AG04450 (cell line): ENCODE data around the gene S100A2. TPM values are rescaled to one million over a fixed set of nuclear protein-coding genes. Genes with fewer than 3 reads are reported as not detected.
"Not testable (repeated sequence)": the region's sequence is repeated elsewhere in the genome, so short reads cannot be mapped to it uniquely, and the experiment has no call there.

Experiments used
- CTCF ChIA-PET: fragments of 300-600, 350-600 bp; formaldehyde crosslinking; extraction: SDS; loops from one replicate; lab custom pipeline; 2022; ENCODE audit warnings: antibody characterized with exemption, inconsistent platforms; lab: Charles Lee
- POLR2A ChIA-PET: fragments of 350-600 bp; formaldehyde crosslinking; extraction: SDS; loops from one replicate; lab custom pipeline; 2021; ENCODE audit warnings: antibody characterized with exemption, inconsistent platforms; lab: Yijun Ruan, JAX
- DNase-seq: peaks from one replicate; pipeline ENCODE4 v3.0.0-alpha.2; 2011; ENCODE audit warnings: low read depth, low spot score
- H3K27ac ChIP-seq: one replicate; pipeline ENCODE4 v1.5.1; 2012; ENCODE audit warnings: low read depth, low read length, control low read depth
- H3K27me3 ChIP-seq: one replicate; pipeline ENCODE4 v1.6.0; 2012; ENCODE audit warnings: low read length; ENCODE audit not compliant: control insufficient read depth, insufficient read depth
- H3K4me3 ChIP-seq: 2 replicates; pipeline ENCODE4 v1.5.1; 2011; ENCODE audit warnings: mild to moderate bottlenecking, low read depth, low read length, control low read depth
- H3K9me3 ChIP-seq: 2 replicates; pipeline ENCODE4 v1.5.1; 2012; ENCODE audit warnings: low read length; ENCODE audit not compliant: control insufficient read depth, insufficient read depth
- polyA plus RNA-seq: library from polyadenylated mRNA; depleted of rRNA; stranded (reverse); fragments of >200 nt; gene quantifications from 2 replicates; pipeline ENCODE4 v1.2.3, GENCODE V29; 2011
- TF ChIP-seq, protein P1 (sequence below): IDR thresholded peaks from 2 replicates; pipeline ENCODE4 v1.5.1; 2011; ENCODE audit warnings: low read depth, low read length, control low read depth, inconsistent platforms

Gene S100A2
- polyA plus RNA-seq, 1 experiment = 5.2 TPM

DNA sequence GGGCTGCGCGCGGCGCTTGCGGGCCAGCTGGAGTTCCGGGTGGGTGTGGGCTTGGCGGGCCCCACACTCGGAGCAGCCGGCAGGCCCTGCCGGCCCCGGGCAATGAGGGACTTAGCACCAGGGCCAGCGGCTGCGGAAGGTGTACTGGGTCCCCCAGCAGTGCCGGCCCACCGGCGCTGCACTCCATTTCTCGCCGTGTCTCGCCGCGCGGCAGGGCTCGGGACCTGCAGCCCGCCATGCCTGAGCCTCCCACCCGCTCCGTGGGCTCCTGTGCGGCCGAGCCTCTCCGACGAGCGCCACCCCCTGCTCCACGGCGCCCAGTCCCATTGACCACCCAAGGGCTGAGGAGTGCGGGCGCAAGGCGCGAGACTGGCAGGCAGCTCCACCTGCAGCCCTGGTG is 43.8 kb downstream of the S100A2 start:
- CTCF ChIA-PET = interaction anchor here (1.3 to 2.7 kb wide), 5 partner anchors 11 to 71 kb away, joined by 3 to 31 read pairs (median 16); no protein-coding TSS in a partner anchor
- POLR2A ChIA-PET, H3K9me3 ChIP-seq: not testable (repeated sequence)

DNA sequence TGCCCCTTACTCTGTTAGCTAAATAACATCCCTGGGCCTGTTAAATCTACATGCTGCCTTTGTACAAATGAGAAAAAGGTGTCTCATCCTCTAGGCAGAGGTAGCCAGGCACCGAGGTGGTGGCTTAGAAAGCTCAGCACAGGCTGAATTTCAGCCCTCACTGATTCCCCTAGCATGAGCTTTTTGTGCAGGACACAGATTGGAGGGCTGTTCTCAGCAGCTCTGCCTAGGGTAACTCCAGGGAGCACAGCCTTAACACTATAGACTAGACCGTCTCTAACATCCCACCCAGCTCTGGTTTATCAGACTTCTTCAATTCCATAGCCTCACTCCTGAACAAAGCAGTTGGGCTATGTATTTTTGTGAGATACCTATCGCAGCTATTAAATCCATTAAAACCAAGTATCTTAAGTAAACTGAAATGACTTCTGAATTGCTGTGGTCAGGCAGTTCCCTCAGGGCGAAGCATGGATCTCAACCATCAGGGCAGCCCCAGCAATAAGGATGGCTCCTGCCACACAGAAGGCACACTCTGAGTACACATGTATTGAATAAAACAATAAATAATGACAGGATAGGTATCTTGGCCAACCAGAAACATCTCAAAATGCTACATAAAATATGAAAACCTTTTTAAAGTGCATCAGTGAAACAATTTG is 44.7 kb downstream of the S100A2 start:
- DNase-seq = no peak
- no peaks in the 10 kb centered on the region for H3K27me3 ChIP-seq
- H3K4me3 ChIP-seq = no peak overlapping the region
- ChIA-PET CTCF (interaction anchor here (0.8 to 2.7 kb wide), 8 partner anchors 10 to 107 kb away, joined by 3 to 31 read pairs (median 6); partner anchors contain the start of gene S100A13), POLR2A (interaction anchor here (0.7 kb wide), 1 partner anchor 106 kb away, joined by 3 read pairs; the partner anchor contains the start of gene S100A13)
- TF ChIP-seq, protein P1, sequence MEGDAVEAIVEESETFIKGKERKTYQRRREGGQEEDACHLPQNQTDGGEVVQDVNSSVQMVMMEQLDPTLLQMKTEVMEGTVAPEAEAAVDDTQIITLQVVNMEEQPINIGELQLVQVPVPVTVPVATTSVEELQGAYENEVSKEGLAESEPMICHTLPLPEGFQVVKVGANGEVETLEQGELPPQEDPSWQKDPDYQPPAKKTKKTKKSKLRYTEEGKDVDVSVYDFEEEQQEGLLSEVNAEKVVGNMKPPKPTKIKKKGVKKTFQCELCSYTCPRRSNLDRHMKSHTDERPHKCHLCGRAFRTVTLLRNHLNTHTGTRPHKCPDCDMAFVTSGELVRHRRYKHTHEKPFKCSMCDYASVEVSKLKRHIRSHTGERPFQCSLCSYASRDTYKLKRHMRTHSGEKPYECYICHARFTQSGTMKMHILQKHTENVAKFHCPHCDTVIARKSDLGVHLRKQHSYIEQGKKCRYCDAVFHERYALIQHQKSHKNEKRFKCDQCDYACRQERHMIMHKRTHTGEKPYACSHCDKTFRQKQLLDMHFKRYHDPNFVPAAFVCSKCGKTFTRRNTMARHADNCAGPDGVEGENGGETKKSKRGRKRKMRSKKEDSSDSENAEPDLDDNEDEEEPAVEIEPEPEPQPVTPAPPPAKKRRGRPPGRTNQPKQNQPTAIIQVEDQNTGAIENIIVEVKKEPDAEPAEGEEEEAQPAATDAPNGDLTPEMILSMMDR = no peak
- H3K9me3 ChIP-seq = no peaks in the 10 kb centered on the region
- H3K27ac ChIP-seq = no peak overlapping the region

More for the DNA sequence above, 43.8 kb downstream of the S100A2 start:
- H3K27me3 ChIP-seq, H3K4me3 ChIP-seq, DNase-seq, H3K27ac ChIP-seq: not testable (repeated sequence)

DNA sequence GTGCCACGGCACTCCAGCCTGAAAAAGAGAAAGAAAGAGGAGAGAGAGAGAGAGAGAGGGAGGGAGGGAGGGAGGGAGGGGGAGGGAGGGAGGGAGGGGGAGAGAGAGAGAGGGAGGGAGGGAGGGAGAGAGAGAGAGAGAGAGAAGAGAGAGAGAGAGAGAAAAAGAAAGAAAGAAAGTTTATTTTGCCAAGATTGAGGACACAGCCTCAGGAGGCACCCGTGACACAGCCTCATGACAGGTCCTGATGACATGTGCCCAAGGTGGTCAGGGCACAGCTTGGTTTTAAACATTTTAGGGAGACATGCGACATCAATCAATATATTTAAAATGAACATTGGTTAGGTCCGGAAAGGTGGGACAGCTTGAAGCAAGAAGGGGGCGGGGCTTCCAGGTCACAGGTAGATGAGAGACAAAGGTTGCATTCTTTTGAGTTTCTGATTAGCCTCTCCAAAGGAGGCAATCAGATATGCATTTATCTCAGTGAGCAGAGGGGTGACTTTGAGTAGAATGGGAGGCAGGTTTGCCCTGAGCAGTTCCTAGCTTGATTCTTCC is 45.4 kb downstream of the S100A2 start:
- DNase-seq, POLR2A ChIA-PET, H3K27ac ChIP-seq, H3K9me3 ChIP-seq, H3K27me3 ChIP-seq, H3K4me3 ChIP-seq: not testable (repeated sequence)
- CTCF ChIA-PET = interaction anchor here (0.8 to 2.7 kb wide), 9 partner anchors 9 to 107 kb away, joined by 3 to 31 read pairs (median 4); partner anchors contain the start of gene S100A13

DNA sequence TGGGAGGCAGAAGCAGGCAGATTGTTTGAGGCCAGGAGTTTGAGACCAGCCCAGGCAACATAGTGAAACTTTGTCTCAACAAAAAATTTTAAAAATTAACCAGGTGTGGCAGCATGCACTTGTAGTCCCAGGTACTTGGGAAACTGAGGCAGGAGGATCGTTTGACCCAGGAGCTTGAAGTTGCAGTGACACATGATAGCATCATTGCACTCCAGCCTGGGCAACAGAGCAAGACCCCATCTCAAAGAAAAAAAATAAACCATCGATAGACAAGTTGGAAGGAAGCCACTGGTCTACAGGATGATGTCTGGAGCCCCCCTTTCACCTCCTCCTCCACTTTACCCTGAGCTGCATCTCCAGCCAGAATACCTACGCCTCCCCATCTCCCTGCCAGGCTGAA is 46.4 kb downstream of the S100A2 start:
- Histone ChIP-seq H3K9me3 (no peaks in the 10 kb centered on the region), H3K27ac (no peak overlapping the region), H3K4me3 (no peak overlapping the region), H3K27me3 (no peaks in the 10 kb centered on the region)
- POLR2A ChIA-PET = no interaction called here
- TF ChIP-seq, protein P1 = no peak
- CTCF ChIA-PET = interaction anchor here (1.1 to 2.6 kb wide), 2 partner anchors 14 to 108 kb away, joined by 4 to 13 read pairs; partner anchors contain the start of gene S100A13
- DNase-seq = no peak

DNA sequence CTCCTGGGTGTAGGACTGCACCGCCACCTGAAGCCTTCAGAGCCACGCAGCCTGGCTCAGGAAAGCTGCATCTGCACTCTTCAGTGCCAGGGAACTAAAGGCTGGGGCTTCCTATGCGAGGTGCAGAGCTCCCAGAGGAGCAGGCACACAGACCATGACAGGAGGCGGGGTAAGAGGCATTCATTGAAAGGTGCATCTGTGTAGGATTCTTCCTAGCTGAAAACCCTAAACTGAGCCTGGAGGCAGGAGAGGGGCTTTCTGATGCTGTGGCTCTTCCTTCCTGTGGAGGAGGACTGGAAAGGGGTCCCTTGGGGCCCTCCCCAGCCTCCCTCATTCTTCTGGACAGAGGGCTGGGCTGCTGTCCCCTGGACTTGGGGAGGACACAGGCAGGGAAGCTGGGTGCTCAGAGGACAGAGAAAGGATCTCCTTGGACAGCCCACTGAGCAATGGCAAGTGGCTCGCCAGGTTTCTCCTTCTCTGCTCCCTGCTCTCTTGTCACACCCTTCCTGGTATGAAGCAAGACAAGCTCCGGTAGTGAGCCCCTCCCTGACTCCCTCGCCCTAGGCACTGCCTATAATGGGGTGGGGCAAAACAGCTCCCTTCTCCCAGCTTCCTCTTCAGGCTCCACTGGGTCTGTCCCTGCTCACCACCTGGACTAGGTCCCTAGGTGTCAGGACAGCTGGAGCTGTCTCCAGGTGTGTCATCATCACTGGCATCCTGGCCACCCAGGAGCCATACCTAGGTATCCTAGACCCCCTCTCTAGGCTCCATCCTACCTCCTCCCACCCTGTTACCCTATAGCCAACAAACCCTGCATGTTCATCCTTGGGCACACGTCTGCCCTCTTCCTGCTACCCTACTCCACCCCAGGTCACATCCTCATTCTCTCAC is 49.9 kb downstream of the S100A2 start:
- Histone ChIP-seq H3K27ac (no peak overlapping the region), H3K4me3 (no peak overlapping the region), H3K9me3 (no peaks in the 10 kb centered on the region), H3K27me3 (no peaks in the 10 kb centered on the region)
- TF ChIP-seq, protein P1 = no peak
- POLR2A ChIA-PET = no interaction called here
- no peak for DNase-seq
- CTCF ChIA-PET = interaction anchor here (0.8 to 3.5 kb wide), 5 partner anchors 17 to 161 kb away, joined by 3 to 20 read pairs (median 7); partner anchors contain the start of genes S100A1 and S100A13
